Endodermal cell (in vitro differentiated cells): ENCODE measurements around the gene OTOGL. TPM values are rescaled to one million over a fixed set of nuclear protein-coding genes. Genes with fewer than 3 reads are reported as not detected.
"Not testable (repeated sequence)": the region's sequence is repeated elsewhere in the genome, so short reads cannot be mapped to it uniquely, and the experiment has no call there.

Source experiments
- DNase-seq: peaks from one replicate; pipeline ENCODE4 v3.0.0-alpha.2; 2017
- H3K27ac ChIP-seq: 2 replicates; pipeline ENCODE4 v1.5.1; 2013; ENCODE audit warnings: mild to moderate bottlenecking, low read depth, low read length, moderate library complexity
- H3K27me3 ChIP-seq: 2 replicates; pipeline ENCODE4 v1.6.1; 2013; ENCODE audit warnings: mild to moderate bottlenecking, low read length, moderate library complexity; ENCODE audit not compliant: insufficient read depth, control insufficient read depth, poor library complexity, severe bottlenecking
- H3K36me3 ChIP-seq: 2 replicates; pipeline ENCODE4 v1.7.0; 2013; ENCODE audit warnings: mild to moderate bottlenecking, low read length, moderate library complexity; ENCODE audit not compliant: control insufficient read depth, insufficient read depth
- H3K4me1 ChIP-seq: one replicate; pipeline ENCODE4 v1.7.0; 2013; ENCODE audit warnings: low read length; ENCODE audit not compliant: control insufficient read depth, insufficient read depth
- H3K4me3 ChIP-seq: 2 replicates; pipeline ENCODE4 v1.5.1; 2013; ENCODE audit warnings: mild to moderate bottlenecking, low read length, moderate library complexity
- H3K9ac ChIP-seq: 2 replicates; pipeline ENCODE4 v1.6.1; 2013; ENCODE audit warnings: mild to moderate bottlenecking, low read length, moderate library complexity; ENCODE audit not compliant: poor library complexity, severe bottlenecking; ENCODE audit errors: extremely low read depth
- H3K9me3 ChIP-seq: 2 replicates; pipeline ENCODE4 v1.6.1; 2013; ENCODE audit warnings: mild to moderate bottlenecking, low read length, moderate library complexity; ENCODE audit not compliant: control insufficient read depth
- H3K27ac Mint-ChIP-seq: 2 replicates; pipeline ENCODE4 v1.8.0; 2020; ENCODE audit warnings: mixed read lengths
- H3K27me3 Mint-ChIP-seq: 2 replicates; pipeline ENCODE4 v1.8.0; 2021; ENCODE audit warnings: mild to moderate bottlenecking, mixed read lengths; ENCODE audit not compliant: insufficient read depth
- H3K36me3 Mint-ChIP-seq: 2 replicates; pipeline ENCODE4 v1.8.0; 2020; ENCODE audit warnings: low read depth, mixed read lengths
- H3K4me1 Mint-ChIP-seq: 2 replicates; pipeline ENCODE4 v1.8.0; 2020; ENCODE audit warnings: mixed read lengths
- H3K4me3 Mint-ChIP-seq: 2 replicates; pipeline ENCODE4 v1.8.0; 2020; ENCODE audit warnings: mild to moderate bottlenecking, moderate library complexity, mixed read lengths
- H3K9me3 Mint-ChIP-seq: 2 replicates; pipeline ENCODE4 v1.8.0; 2020; ENCODE audit warnings: mild to moderate bottlenecking, mixed read lengths
- WGBS, 2 experiments: methylation state at CpG; one replicate each; pipeline versions ENCODE4 v1.1.5 to v1.1.7; 2013; ENCODE audit warnings: missing lambda C conversion rate in 2 of 2, mixed read lengths in 1 of 2; ENCODE audit not compliant: insufficient coverage in 1 of 2, insufficient read length in 1 of 2; 5-methylcytosine and 5-hydroxymethylcytosine counted together
- total RNA-seq, 2 donors: library from RNA; stranded (reverse); fragmentation: NEBNext Ultra II Directional in 1 of 2; extraction: Animal tissue kit (Norgen Biotek cat#: 25700) in 1 of 2; gene quantifications; 2 replicates in 1 of 2; 3 replicates in 1 of 2; pipeline ENCODE4 v1.2.1, GENCODE V29; 2021
- TF ChIP-seq, protein P1 (sequence below): fragments of 200-600 bp; sonication (generic); conservative IDR thresholded peaks from 2 replicates; pipeline ENCODE4 v1.5.0; 2021; ENCODE audit warnings: antibody characterized with exemption, mild to moderate bottlenecking

OTOGL gene
- total RNA-seq, 2 donors from 2014 or later = 2.4 to 11.4 TPM

GRCh38 chr12:80064951-80065350 is 34.4 kb upstream of the OTOGL start:
- TF ChIP-seq, protein P1, sequence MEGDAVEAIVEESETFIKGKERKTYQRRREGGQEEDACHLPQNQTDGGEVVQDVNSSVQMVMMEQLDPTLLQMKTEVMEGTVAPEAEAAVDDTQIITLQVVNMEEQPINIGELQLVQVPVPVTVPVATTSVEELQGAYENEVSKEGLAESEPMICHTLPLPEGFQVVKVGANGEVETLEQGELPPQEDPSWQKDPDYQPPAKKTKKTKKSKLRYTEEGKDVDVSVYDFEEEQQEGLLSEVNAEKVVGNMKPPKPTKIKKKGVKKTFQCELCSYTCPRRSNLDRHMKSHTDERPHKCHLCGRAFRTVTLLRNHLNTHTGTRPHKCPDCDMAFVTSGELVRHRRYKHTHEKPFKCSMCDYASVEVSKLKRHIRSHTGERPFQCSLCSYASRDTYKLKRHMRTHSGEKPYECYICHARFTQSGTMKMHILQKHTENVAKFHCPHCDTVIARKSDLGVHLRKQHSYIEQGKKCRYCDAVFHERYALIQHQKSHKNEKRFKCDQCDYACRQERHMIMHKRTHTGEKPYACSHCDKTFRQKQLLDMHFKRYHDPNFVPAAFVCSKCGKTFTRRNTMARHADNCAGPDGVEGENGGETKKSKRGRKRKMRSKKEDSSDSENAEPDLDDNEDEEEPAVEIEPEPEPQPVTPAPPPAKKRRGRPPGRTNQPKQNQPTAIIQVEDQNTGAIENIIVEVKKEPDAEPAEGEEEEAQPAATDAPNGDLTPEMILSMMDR = no peak
- H3K36me3 Mint-ChIP-seq = no peaks in the 10 kb centered on the region
- 94 to 100% methylated on average over 1 to 2 of the region's 2 CpGs for WGBS, 2 experiments
- H3K27me3 ChIP-seq = no peaks in the 10 kb centered on the region
- no peak overlapping the region for H3K9ac ChIP-seq
- H3K9me3 ChIP-seq = no peaks in the 10 kb centered on the region
- H3K27me3 Mint-ChIP-seq = no peaks in the 10 kb centered on the region
- no peak overlapping the region for H3K27ac ChIP-seq
- no peaks in the 10 kb centered on the region for H3K36me3 ChIP-seq
- H3K27ac Mint-ChIP-seq = no peak overlapping the region
- H3K4me3 ChIP-seq = no peak overlapping the region
- no peaks in the 10 kb centered on the region for H3K9me3 Mint-ChIP-seq
- no peak for DNase-seq
- H3K4me3 Mint-ChIP-seq = no peak overlapping the region
- H3K4me1 Mint-ChIP-seq = no peaks in the 10 kb centered on the region
- no peaks in the 10 kb centered on the region for H3K4me1 ChIP-seq

- WGBS, 2 experiments = 45% methylated on average over 2 of the region's 2 CpGs; no CpG with 5 or more reads in 1 of the 2 experiments
- TF ChIP-seq, protein P1 = peak; percentile 64
- H3K9me3 Mint-ChIP-seq = peaks cover 7% of the 10 kb centered on the region
Measured at GRCh38 chr12:80068173-80068572, 31.2 kb upstream of the OTOGL start.

DNA sequence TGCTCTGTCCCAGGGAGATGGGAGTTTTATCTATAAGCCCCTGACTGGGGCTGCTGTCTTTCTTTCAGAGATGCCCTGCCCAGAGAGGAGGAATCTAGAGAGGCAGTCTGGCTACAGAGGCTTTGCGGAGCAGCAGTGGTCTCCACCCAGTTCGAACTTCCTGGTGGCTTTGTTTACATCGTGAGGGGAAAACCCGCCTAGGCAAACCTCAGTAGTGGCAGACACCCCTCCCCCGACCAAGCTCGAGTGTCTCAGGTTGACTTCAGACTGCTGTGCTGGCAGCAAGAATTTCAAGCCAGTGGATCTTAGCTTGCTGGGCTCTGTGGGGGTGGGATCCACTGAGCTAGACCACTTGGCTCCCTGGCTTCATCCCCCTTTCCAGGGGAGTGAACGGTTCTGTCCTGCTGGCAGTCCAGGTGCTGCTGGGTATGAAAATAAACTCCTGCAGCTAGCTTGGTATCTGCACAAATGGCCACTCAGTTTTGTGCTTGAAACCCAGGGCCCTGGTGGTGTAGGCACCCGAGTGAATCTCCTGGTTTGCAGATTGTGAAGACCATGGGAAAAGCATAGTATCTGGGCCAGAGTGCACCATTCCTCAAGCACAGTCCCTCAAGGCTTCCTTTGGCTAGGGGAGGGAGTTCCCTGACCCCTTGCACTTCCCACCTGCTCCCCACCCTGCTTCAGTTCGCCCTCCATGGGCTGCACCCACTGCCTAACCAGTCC is 15.3 kb upstream of the OTOGL start:
- H3K27ac ChIP-seq, H3K4me1 ChIP-seq, H3K27me3 Mint-ChIP-seq, H3K4me3 ChIP-seq, H3K27me3 ChIP-seq, H3K36me3 ChIP-seq, H3K36me3 Mint-ChIP-seq, H3K9me3 ChIP-seq, H3K9ac ChIP-seq: not testable (repeated sequence)
- peaks cover 30% of the 10 kb centered on the region for H3K9me3 Mint-ChIP-seq
- WGBS, 2 experiments = 58 to 62% methylated on average over 5 to 9 of the region's 9 CpGs
- peak; percentile 80 for DNase-seq
- peak overlapping the region; percentile 44 for H3K27ac Mint-ChIP-seq
- peak overlapping the region; percentile 21 for H3K4me3 Mint-ChIP-seq
- H3K4me1 Mint-ChIP-seq = peaks cover 12% of the 10 kb centered on the region

More at GRCh38 chr12:80068173-80068572, 31.2 kb upstream of the OTOGL start:
- no peaks in the 10 kb centered on the region for H3K9me3 ChIP-seq
- Mint-ChIP-seq H3K27ac (no peak overlapping the region), H3K4me3 (no peak overlapping the region), H3K36me3 (no peaks in the 10 kb centered on the region), H3K4me1 (no peaks in the 10 kb centered on the region), H3K27me3 (no peaks in the 10 kb centered on the region)
- DNase-seq = peak; percentile 90
- H3K27me3 ChIP-seq = no peaks in the 10 kb centered on the region
- no peaks in the 10 kb centered on the region for H3K4me1 ChIP-seq
- no peak overlapping the region for H3K27ac ChIP-seq
- H3K9ac ChIP-seq = no peak overlapping the region
- no peak overlapping the region for H3K4me3 ChIP-seq
- no peaks in the 10 kb centered on the region for H3K36me3 ChIP-seq
